Activated CD4-positive, alpha-beta T cell treated with anti-CD3 and anti-CD28 coated beads for 4 hours (primary cell): Measurements from ENCODE around the gene TBC1D8B.
"Not testable (repeated sequence)": the region's sequence is repeated elsewhere in the genome, so short reads cannot be mapped to it uniquely, and the experiment has no call there.

ENCODE experiments used
- DNase-seq, 2 donors: peaks; one replicate each; pipeline ENCODE4 v3.0.0-alpha.2; 2020

TBC1D8B gene

GRCh38 chrX:106802388-106803275 lies at the start of gene TBC1D8B:
TBC1D8B (plus strand) TSS chrX:106802673; CDS start chrX:106802854, 181 bp downstream.
- peak; percentile 3 to 5 for DNase-seq

DNA sequence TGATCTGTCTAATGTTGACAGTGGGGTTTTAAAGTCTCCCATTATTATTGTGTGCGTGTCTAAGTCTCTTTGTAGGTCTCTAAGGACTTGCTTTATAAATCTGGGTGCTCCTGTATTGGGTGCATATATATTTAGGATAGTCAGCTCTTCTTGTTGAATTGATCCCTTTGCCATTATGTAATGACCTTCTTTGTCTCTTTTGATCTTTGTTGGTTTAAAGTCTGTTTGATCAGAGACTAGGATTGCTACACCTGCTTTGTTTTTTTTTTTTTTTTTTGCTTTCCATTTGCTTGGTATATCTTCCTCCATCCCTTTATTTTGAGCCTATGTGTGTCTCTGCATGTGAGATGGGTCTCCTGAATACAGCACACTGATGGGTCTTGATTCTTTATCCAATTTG lies 33.2 kb upstream of the TBC1D8B start:
- DNase-seq = not testable (repeated sequence)

DNA sequence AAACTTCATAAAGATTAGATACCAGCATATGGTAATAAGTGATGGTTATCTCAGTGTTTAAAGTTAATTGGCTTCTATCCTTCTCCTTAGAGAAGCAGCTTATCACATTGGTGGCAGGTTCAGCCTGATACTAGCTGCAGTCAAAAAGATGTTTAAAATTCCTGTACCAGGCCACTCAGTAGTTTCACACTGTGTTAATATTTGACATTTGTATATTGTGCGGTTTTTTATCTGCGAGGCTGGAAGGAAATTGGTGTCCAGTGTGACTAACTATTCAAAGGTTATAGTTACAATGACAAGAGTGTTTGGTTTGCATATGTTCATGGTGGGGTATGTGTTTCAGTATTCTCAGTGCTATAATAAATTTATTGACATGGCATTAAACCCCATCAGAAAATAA lies 27.5 kb upstream of the TBC1D8B start:
- DNase-seq = no peak

DNA sequence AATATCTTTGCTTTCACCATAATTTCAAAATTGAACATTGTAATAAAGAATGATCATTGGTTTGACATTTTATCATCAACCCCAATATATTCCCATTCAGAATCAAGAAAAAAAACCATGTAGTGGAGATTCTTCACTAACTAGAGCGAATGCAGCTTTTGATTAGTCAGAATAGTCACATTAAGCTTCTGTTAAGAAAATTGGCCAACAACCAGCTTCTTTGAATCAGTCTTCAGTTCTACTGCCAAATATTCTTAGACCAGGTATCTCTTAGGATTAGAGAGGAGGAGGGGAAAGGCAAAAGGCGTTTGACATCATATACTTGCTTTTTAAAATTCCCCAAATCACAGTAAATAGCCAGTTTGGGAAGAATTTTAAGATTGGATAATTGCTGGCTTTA lies 22.2 kb upstream of the TBC1D8B start:
- DNase-seq = no peak

GRCh38 chrX:106780664-106781377 lies 21.7 kb upstream of the TBC1D8B start:
- no peak for DNase-seq

GRCh38 chrX:106783716-106784115 lies 18.8 kb upstream of the TBC1D8B start:
- no peak for DNase-seq

- no peak for DNase-seq
These were observed 11.0 kb upstream of the TBC1D8B start for GRCh38 chrX:106791495-106791894.

GRCh38 chrX:106802063-106802387 lies 448 bp upstream of the TBC1D8B start:
- no peak for DNase-seq

GRCh38 chrX:106811131-106811910 lies 8.8 kb downstream of the TBC1D8B start:
- no peak for DNase-seq

GRCh38 chrX:106812930-106813329 lies 10.5 kb downstream of the TBC1D8B start:
- DNase-seq = not testable (repeated sequence)

- not testable (repeated sequence) for DNase-seq
These were observed 11.6 kb downstream of the TBC1D8B start for GRCh38 chrX:106814093-106814492.

GRCh38 chrX:106862972-106863688 lies 60.7 kb downstream of the TBC1D8B start:
- peak in 1 of 2 donors; percentile 7 for DNase-seq

DNA sequence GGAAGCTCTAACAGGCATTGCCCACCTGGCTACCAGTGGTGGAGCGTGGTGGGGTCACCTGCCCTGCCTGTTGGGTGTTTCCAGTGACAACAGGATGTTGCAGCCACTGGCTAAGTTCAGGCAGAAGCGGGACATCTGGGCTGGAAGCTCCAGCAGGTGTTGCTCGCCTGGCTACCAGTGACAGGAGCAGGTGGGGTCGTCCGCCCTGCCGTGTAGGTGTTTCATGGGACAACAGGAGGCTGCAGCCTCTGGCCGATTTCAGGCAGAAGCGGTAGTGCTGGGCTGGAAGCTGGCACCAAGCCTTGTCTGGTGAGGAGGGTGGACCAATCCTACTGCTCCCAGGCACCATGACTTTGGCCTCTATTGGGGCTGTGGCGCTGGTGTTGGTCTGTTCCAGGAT lies 61.2 kb downstream of the TBC1D8B start:
- DNase-seq = no peak

- DNase-seq = not testable (repeated sequence)
These were observed 70.3 kb downstream of the TBC1D8B start for GRCh38 chrX:106872796-106873195.

GRCh38 chrX:106874075-106874474 lies 71.6 kb downstream of the TBC1D8B start:
- no peak for DNase-seq

GRCh38 chrX:106875151-106875550 lies 72.7 kb downstream of the TBC1D8B start:
- DNase-seq = no peak

- DNase-seq = no peak
These were observed 87.0 kb downstream of the TBC1D8B start for GRCh38 chrX:106889468-106889867.

- no peak for DNase-seq
These were observed 89.4 kb downstream of the TBC1D8B start for GRCh38 chrX:106891762-106892460.

- DNase-seq = peak; percentile 29 to 49
These were observed 92.0 kb downstream of the TBC1D8B start for GRCh38 chrX:106894392-106894909.

GRCh38 chrX:106894978-106895452 lies 92.5 kb downstream of the TBC1D8B start:
- no peak for DNase-seq

DNA sequence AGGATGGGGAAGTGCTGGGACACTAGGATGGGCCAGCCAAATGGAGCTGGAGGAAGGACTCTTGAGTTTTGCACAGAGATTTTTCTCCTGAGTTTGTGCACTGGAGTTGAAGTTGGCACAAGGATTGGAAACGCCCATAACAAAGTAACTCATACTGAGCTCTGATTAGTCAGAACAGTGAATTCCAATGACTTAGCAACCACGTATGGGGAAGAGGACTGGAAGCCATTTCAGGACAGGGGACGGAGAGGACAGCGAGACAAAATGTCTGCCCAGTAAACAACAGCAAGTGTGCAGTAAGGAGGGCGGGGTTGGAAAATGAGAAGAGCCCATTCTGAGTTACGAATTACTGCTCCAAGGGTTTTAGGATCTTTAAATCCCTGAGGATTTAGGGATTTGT lies 94.8 kb downstream of the TBC1D8B start:
- no peak for DNase-seq

- peak in 1 of 2 donors; percentile 14 for DNase-seq
These were observed 96.0 kb downstream of the TBC1D8B start for GRCh38 chrX:106898462-106898861.
